SKM-1 treated with dmso at 0.1 percent for 144 hours (cell line): Measurements from ENCODE around the gene IL2RA.
A peak's percentile ranks its signal among the peaks of the same experiment; 100 is the strongest.
"Not testable (repeated sequence)": the region's sequence is repeated elsewhere in the genome, so short reads cannot be mapped to it uniquely, and the experiment has no call there.

Experiments
- DNase-seq: peaks from one replicate; lab custom pipeline; 2025; ENCODE audit not compliant: unreplicated experiment; lab: John Stamatoyannopoulos, UW

Gene IL2RA

DNA sequence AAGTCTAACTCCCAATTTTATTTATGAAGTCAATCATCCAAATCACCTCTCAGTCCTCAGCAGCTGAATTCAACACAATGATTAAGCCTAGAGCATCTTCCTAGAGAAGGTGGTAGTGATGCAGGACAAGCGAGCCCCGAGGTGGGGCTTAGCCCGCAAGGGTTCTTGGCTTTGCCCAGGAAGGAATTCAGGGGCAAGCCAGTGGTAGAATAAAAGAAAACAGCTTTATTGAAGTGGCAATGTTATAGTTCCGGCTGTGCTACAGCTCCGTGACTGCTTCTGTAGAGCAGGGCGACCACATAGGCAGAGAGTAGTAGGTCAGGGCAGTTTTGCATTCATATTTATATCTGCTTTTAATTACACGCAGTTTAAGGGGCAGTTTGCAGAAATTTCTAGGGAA is 18.1 kb downstream of the IL2RA start:
- DNase-seq = no peak

DNA sequence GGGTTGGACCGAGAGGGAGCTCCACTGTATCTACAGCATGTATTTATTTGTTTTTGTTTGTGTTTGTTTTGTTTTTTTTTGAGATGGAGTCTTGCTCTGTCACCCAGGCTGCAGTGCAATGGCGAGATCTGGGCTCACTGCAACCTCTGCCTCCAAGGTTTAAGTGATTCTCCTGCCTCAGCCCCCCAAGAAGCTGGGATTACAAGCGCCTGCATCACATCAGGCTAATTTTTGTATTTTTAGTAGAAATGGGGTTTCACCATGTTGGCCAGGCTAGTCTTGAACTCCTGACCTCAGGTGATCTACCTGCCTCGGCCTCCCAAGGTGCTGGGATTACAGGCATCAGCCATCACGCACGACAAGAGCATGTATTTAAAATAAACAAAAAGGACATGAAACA is 18.8 kb downstream of the IL2RA start:
- not testable (repeated sequence) for DNase-seq

DNA sequence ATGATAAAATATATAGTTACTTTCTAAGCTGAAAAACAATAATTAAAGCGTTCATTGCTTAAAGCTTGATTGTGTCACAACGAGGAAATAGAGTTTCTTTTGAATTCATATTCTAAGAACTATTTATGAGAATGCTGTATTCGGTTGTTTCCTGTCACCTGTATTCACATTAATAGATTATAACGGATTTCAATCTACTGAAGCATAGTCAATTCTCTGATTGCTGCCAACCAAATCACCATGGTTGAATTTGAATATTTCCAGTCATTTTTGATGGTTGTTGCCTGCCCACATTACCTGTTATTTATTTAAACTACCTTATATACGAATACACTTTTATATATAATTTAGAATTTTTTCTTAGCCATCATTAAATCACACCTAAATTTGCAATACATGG is 22.0 kb downstream of the IL2RA start:
- no peak for DNase-seq

DNA sequence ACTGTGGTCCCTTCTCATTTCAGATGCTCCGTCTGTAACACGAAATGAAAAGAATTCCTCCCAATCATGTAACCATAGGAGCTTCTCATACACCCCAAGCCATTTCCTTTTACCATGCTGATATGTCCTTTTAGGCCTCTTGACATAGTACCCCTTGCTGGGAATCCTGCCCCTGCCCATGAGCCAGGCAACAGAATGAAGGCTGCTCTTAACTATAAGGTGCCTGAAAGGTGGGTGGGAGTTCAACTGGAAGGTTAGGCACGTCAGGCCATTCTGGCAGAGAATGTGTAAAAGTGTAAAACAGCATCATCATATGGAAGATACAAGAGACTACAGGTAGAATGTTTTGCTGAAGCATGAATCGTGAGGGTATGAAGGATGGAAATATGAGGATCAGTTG is 22.5 kb downstream of the IL2RA start:
- no peak for DNase-seq

DNA sequence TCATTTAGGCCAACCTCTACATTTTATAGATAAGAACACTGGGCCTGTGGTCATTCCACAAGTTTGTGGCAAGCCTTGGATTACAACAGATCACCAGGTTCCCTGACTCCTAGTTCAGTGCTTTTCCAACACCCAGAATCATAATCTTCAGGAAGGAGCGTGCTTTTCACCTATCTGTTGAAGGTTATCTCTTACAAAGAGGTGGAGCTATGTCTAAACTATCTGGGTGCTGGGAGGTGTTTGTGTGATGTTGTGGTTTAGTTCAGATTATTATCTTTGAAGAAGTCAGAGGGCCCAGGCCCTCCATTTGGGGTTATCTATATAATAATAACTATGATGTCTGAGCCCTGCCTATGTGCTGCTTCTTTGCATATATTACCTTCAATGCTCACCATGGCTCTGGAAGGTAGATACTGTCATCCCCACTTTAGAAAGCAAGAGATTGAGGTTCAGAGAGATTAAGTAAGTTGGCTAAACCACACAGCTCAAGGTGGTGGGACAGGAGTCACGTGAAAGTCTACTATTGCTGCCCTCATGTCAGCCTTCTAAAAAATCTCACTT is 24.0 kb downstream of the IL2RA start:
- DNase-seq = no peak

DNA sequence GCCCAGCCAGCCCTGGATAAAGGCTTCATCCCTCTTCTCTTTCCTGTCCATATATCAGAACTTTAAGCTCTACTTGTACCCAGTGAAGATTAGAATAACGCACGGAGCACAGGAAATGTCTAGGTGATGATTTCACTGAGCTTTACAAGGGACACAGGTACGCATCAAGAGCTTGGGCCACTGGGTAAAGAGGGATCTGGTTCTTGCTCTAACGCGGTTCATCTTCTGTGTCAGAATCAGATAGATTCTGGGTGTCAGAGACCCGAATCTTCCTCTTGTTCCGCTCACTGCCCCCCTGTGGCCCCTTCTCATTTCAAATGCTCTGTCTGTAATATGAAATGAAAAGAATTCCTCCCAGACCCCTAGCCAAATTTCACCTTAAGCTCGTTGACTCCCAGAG is 24.7 kb downstream of the IL2RA start:
- DNase-seq = no peak

DNA sequence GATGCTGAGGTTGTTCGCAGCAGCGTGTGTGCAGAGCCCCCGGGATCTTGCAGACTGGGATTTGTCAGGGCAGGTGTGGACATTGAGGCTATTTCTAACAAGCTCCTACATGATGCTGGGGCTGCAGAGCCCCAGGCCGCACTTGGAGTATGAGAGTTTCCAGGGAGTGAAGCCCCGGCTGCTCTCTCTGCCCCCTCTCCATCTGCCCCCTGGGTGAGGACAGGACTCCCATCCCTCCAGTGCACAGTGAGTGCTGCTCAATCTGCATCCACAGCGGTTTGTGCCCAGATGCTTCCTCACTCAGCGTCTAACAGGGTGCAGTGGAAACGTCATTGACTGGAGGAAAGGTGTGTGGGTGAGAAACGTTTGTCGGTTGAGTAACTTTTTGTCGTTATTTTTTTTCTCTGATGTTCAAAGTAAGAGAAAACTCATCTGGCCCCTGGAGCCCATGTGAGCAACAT is 25.3 kb downstream of the IL2RA start:
- no peak for DNase-seq

DNA sequence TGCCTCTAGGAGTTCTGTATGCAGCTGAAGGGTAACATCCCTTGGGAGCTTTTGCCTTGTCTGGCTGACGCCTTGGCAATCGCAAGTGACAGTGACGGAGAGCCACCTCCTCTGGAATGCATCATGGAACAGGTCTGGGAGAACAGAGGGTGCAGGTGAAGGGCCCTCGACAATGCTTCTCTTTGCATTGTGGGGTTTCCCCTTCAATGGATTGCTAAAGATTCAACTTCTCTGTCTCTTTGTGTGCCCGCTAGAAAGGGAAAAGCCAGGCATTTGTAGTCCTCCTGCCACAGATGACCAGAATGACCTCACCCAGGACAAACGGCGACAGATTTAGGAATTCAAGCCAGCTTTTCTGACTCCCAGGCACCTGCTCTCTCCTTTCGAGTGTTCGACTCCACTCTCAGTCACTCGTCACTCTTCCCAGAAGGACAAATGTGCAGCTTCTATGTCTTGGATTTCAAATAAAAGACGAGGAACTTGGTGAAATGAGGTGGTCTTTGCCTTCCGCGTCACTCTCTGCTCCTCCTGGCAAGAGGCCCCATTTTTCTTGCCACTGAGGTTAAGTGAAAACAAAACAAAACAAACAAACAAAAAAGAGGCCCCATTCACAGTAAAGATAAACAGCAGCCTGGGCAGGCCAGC is 26.1 kb downstream of the IL2RA start:
- DNase-seq = no peak

DNA sequence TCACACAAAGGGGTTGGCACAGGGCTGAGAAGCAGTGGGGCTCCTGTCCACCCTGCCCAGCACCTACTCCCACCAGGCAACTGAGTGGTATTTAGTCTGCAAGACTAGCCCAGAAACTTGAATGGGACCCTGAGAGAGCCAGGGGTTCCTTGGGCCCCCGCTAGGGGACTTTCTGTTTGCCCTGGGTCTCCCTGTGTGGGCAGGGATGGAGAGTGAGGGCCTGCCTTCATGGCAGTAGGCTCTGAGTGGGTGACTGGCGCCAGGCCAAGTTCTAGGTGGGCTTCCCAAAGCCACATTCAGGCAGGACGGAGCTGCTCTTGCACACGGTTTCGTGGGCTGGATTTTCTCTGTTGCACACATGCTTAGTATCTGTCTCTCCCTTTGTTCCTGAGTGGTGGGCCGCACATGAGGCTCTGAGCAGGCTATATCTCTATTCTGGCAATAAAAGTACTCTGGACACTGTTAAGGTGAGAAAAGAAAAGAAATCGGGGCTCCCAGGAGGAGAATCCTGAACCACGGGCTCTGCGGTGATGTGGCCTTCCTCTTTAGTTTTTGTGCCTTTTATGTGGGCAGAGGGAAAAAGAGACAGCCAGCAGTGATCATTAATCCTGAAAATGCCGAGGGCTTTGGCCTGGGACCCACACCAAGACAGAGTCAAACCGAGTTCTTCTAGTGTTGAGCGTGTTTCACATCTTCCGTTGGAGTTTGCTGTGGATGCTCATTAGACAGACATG is 26.9 kb downstream of the IL2RA start:
- no peak for DNase-seq

DNA sequence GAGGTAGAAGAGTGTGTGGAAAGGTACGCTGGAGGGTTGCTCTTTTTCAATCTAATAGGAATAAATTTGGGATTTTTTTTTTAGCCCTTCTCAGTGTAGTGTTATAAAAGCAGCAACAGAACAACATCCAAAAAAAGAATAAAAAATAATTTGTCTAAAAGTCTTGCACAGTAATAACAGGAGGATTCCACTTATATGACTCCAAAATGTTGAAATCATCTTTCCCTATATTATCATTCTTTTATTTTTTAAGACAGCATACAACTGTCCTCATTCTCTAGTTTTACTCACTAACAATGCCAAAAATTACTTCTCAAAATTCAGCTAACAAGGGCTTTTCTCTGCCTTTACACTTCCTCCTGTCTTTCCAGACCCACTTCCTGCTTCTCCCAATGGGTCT is 27.8 kb downstream of the IL2RA start:
- no peak for DNase-seq

DNA sequence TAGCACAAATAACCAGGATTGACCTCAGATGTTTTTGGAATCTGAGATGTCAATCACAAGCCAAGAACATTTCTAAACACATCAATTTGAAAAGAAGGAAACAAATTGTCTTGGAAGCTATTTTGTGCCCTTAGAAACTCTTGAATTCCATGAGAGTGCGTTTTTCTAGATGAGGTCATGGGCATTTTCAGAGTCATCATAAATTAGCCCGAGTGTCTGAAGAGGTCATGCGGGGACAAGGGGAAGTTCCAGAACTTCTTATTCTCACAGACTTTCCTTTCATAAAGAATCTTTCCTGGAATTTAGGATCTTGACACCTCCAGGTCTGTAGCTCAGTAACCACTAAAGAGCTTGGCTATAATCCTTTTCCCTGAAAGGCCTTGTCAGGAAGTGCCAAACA is 28.2 kb downstream of the IL2RA start:
- DNase-seq = peak; percentile 7

DNA sequence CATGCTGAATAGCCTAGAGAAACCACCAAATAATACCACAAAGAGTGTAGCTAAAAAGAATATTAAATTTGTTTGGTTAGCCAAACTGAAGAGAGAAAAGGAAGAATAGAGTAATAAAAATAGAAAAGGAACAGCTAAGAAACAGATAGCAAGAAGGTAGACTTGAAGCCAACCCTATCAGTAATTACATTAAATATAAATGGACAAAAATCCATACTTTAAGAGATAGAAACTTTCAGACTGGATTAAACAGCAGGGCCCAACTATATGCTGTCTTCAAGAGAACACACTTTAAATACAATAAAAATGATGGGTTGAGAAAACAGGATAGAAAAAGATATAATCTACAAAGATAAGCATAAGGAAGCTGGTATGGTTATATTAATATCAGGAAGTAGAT is 31.2 kb downstream of the IL2RA start:
- no peak for DNase-seq

DNA sequence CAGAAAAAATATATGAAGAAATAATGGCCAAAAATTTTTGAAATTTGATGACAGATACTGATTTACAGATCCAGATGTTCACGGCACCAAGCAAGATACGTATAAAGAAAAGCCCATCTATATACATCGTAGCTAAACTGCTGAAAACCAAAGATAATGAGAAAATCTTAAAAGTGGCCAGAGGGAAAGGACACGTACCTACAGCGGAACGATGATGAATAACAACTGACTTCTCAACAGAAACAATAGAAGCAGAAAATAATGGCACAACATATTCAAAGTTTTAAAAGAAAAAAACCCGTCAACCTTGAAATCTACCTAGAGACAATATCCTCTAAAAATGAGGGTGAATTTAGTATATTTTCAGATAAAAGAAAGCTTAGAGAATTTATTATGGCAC is 31.9 kb downstream of the IL2RA start:
- DNase-seq = no peak

DNA sequence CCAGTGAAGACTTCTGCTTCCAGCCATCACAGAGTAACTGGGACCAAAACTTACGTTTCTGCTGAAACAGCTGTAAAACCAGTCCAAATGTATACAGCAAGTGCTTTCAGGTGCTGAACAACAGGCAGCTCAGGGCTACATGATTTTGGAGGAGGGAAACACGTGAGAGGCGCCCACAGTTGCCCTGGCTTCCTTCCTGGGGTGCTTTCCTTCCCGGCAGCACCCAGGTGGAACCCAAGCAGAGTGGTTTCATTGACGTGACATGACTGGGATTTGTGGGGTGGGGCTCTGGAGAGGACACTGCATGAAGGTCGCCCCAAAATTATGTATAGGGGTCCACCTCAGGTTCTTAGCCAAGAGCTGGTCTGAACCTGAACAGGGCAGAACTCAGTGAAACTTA is 34.2 kb downstream of the IL2RA start:
- no peak for DNase-seq

DNA sequence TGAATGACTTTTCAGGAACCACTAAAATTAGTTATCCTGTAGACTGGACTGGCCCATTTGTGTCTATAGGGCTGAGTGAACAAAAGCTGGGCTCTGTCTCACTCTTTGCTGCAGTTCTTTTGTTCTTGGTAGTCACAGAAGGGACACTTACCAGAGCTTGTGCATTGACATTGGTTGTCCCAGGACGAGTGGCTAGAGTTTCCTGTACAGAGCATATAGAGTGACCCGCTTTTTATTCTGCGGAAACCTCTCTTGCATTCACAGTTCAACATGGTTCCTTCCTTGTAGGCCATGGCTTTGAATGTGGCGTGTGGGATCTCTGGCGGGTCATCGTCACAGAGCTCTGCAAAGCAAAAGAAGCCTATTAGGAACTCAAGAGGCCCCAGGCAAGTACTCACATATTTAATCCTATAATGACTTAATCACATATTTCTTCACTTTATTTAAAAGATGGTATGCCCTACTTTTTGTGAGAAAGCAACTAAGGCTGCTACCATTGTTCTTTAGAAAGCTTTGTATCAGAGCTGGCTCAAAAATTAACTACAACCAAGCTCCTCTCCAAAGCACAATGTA is 36.4 kb downstream of the IL2RA start:
- no peak for DNase-seq

DNA sequence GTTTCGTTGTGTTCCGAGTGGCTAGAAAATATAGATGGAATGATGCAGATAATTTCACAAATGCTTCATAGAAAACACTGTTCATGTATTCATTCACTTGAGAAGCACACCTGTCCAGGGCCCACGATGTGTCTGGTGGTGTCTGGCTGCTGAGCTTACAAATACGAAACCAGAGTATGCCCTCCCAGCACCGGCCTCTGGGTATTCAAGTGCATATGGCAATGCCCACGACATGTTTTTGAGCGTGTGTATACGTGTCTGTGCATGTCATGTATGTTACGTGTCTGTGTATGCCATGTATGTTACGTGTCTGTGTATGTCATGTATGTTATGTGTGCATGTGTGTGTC is 37.9 kb downstream of the IL2RA start:
- DNase-seq = no peak

DNA sequence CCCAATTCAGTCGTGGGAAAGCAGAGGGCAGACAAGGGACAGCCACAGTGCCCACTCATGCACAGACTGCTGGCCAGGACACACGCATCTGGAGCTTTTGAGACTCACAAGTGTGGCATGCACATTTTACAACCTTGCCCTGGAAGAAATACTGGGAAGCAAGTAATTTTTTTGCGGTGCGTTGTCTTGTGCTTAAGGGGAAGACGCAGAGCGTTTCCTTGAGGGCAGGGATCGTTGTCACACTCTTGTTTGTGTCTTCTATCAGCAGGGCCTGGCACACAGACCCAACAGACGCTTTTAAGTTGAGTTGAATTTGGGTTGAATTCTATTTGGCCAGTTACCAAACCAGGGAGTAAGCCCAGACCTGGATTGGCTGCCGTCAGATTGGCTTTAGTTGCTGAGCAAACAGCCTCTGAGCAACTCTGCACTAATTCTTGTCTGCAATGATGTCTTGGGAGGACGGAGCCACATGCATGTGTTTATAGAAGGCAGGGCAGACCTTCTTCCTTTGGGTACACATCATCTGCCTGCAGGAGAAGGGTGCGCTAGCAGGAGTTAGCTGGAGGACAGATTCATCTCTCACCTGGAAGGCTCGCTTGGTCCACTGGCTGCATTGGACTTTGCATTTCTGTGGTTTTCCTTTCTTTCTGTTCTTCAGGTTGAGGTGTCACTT is 38.4 kb downstream of the IL2RA start:
- no peak for DNase-seq

DNA sequence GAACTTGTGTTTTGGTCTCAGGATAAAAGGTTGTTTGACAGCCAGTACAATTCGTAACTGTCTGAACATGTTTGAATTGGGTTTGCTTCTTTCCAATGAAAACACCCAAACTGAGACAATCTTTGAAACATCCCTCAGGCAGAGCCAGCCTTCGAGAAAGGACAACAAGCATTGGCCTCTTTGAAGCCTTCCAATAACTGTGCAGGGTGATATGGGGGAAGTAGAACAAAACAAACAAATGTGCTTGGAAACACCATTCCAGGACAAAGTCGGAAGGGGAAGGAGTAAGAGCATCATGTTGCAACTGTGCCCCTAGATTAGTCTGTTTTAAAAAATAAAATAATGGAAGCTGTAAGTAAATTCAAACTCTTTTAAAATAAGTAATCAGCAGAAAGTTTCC is 39.5 kb downstream of the IL2RA start:
- no peak for DNase-seq

DNA sequence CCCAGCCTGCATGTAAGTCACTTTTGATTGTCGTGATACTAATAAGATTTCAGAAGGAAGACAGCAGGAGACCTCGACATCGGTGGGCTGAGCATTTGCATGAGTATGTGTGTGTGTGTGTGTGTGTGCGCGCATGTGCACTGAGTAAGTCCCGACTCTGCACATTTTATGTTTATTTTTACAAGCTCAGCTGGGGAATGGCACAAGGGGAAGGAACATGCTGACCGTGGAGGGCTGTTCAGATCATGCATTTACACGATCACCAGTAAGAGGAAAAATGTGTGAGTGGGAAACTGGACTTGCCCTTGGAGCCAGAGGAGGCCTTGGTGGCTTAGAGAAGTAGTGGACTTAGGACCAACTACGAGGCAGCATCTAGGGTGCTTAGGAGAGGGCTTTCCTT is 41.3 kb downstream of the IL2RA start:
- no peak for DNase-seq

DNA sequence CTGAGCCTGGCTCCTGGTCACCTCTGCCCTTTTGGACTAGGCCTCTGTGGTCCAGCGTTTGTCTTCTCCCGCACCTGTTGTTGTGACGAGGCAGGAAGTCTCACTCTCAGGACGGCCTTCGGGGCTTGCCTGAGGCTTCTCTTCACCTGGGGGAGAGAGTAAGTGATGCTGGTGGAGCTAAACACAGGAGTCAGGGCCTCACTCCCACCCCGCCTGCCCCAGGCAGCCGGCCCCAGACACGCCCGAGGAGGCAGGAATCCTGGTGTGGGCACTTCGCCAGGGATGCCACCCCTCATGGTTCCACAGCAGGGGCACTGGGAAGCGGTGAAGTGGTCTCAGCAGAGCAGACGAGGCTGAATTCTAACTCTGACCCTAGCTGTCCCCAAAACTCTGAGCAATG is 42.4 kb downstream of the IL2RA start:
- DNase-seq = no peak

DNA sequence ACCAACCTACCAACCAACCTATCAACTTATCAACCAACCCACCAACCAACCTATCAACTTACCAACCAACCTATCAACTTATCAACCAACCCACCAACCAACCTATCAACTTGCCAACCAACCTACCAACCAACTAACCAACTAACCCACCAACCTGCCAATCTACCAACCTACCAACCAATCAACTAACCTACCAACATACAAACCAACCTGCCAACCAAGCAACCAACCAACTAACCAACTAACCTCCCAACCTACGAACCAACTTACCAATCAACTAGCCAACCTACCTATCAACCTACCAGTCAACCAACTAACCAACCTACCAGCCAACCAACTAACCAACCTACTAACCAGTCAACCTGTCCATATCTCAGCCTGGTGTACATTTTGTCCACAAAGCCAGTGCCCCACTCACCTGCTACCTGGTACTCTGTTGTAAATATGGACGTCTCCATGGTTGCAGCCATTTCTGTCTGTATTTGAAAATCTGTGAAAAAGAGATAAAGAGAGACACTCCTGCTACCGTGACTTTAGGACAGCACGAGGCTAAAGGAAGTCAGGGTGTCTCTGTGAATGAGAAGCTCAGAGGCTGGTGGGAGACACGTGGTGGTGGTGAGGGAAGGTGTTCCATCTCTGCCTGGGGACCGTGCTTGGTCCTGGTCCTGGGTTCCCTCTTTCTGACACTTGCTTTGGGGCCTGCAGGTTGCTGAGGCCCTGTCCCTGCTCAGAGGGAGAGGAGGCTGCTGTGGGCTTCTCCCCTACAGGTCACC is 43.0 kb downstream of the IL2RA start:
- DNase-seq = no peak
